OCI-LY7 (cell line): ENCODE data around the gene ZNF625. TPM values are rescaled to one million over a fixed set of nuclear protein-coding genes. Genes with fewer than 3 reads are reported as not detected.

ENCODE experiments used
- BruUV-seq: library from RNA; stranded (reverse); fragments of 400-500 nt; replicated peaks from 2 replicates; lab custom pipeline; 2021; lab: Mats Ljungman, UMichigan
- CTCF ChIA-PET: fragments of 300-600 bp; sonication (Branson Sonifier 250); formaldehyde crosslinking; loops from one replicate; lab custom pipeline; 2022; ENCODE audit warnings: antibody characterized with exemption; ENCODE audit not compliant: unreplicated experiment; lab: Charles Lee
- POLR2A ChIA-PET: fragments of 300-600 bp; sonication (Branson Sonifier 250); formaldehyde crosslinking; loops from one replicate; lab custom pipeline; 2022; ENCODE audit warnings: antibody characterized with exemption; lab: Charles Lee
- DNase-seq: peaks from one replicate; pipeline ENCODE4 v3.0.0-alpha.2; 2015; ENCODE audit warnings: low spot score
- H2AFZ ChIP-seq: fragments of 200-600 bp; sonication (generic), shearing (Covaris generic); 2 replicates; pipeline ENCODE4 v1.6.1; 2014; ENCODE audit warnings: mild to moderate bottlenecking, antibody characterized with exemption, low read length, moderate library complexity
- H3K27ac ChIP-seq: fragments of 200-600 bp; sonication (generic); 2 replicates; pipeline ENCODE4 v1.5.1; 2014; ENCODE audit warnings: mixed run types, low read depth, mild to moderate bottlenecking, moderate library complexity, low read length, inconsistent platforms; ENCODE audit not compliant: poor library complexity, severe bottlenecking
- H3K36me3 ChIP-seq: fragments of 200-600 bp; sonication (generic); 2 replicates; pipeline ENCODE4 v1.6.1; 2014; ENCODE audit warnings: mild to moderate bottlenecking, antibody characterized with exemption, low read length, moderate library complexity, mixed read lengths; ENCODE audit not compliant: insufficient read depth
- H3K4me1 ChIP-seq: fragments of 200-600 bp; sonication (generic); 2 replicates; pipeline ENCODE4 v1.5.1; 2014; ENCODE audit warnings: mild to moderate bottlenecking, low read length; ENCODE audit not compliant: insufficient read depth, poor library complexity, severe bottlenecking
- H3K4me2 ChIP-seq: fragments of 200-600 bp; sonication (generic); 2 replicates; pipeline ENCODE4 v1.6.1; 2014; ENCODE audit warnings: mild to moderate bottlenecking, low read length
- H3K4me3 ChIP-seq: fragments of 200-600 bp; sonication (generic); 2 replicates; pipeline ENCODE4 v1.5.1; 2014; ENCODE audit warnings: mild to moderate bottlenecking, low read depth, low read length; ENCODE audit not compliant: poor library complexity, severe bottlenecking
- H3K79me2 ChIP-seq: fragments of 200-600 bp; sonication (generic); 2 replicates; pipeline ENCODE4 v1.6.1; 2016; ENCODE audit warnings: low read depth, mild to moderate bottlenecking, low read length, moderate library complexity, mixed read lengths; ENCODE audit not compliant: insufficient read depth
- H3K9me2 ChIP-seq: fragments of 200-600 bp; sonication (generic); 2 replicates; pipeline ENCODE4 v1.6.1; 2016; ENCODE audit warnings: mild to moderate bottlenecking, low read length, mixed read lengths; ENCODE audit not compliant: insufficient read depth
- H3K9me3 ChIP-seq: fragments of 200-600 bp; sonication (generic); 2 replicates; pipeline ENCODE4 v1.6.1; 2014; ENCODE audit warnings: mild to moderate bottlenecking, mixed run types, low read length, mixed read lengths
- H4K20me1 ChIP-seq: fragments of 200-600 bp; sonication (generic); 2 replicates; pipeline ENCODE4 v1.6.1; 2014; ENCODE audit warnings: mild to moderate bottlenecking, antibody characterized with exemption, low read length, moderate library complexity, mixed read lengths; ENCODE audit not compliant: insufficient read depth
- EZH2phosphoT487 ChIP-seq: fragments of 200-600 bp; sonication (generic); IDR thresholded peaks from 2 replicates; pipeline ENCODE4 v1.6.1; 2018; ENCODE audit warnings: low read depth, borderline replicate concordance, mild to moderate bottlenecking, mixed run types, antibody characterized with exemption, low read length, moderate library complexity, mixed read lengths
- intact Hi-C: fragments of 100-400 bp; cut with micrococcal nuclease; formaldehyde crosslinking; loops from one replicate; pipeline ENCODE4 v1.10.0; 2022; ENCODE audit not compliant: unreplicated experiment
- total RNA-seq, 2 experiments: library from RNA; depleted of rRNA in 1 of 2; stranded (reverse); fragments of >200 nt in 1 of 2; shearing (Covaris generic) in 1 of 2; gene quantifications; 2 replicates each; pipeline ENCODE4 v1.2.3, GENCODE V29; 2014 to 2022
- TF ChIP-seq, protein P1 (sequence below): fragments of 200-600 bp; sonication (generic); conservative IDR thresholded peaks from 2 replicates; pipeline ENCODE4 v1.5.1; 2014; ENCODE audit warnings: mild to moderate bottlenecking, antibody characterized with exemption, low read length, moderate library complexity, mixed read lengths

Gene ZNF625
- total RNA-seq, 2 experiments from 2014 or later, result 7.8 to 9.2 TPM

DNA sequence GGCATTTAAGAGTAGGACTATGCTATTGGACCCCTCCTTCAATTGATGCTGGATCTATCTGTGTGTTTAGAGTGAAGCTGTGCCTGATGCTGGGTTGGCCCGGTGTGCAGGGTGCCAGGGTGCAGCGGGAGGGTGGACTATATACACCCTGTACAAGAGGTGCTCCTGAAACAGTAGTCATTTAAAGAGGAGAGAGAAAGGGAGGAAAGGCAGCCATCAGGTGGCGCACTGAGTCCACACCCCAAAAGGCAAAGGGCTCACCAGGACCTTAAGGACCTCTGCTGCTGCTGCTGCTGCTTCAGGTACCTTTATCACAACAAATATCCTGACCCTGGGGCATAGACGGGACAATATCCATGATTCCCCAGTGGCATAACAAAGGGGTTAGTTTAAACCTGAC lies 45.7 kb upstream of the ZNF625 start:
- Histone ChIP-seq H2AFZ (no peak overlapping the region), H3K4me2 (no peak overlapping the region), H3K36me3 (peaks cover 27% of the 10 kb centered on the region), H3K4me3 (no peak overlapping the region), H3K27ac (no peak overlapping the region), H3K79me2 (peaks cover 6% of the 10 kb centered on the region; the same call in 1 of the 2 replicates), H4K20me1 (no peaks in the 10 kb centered on the region), H3K9me2 (no peaks in the 10 kb centered on the region), H3K4me1 (no peaks in the 10 kb centered on the region), H3K9me3 (peaks cover 13% of the 10 kb centered on the region)
- intact Hi-C loops, result no loop called here
- TF ChIP-seq EZH2phosphoT487, result no peak
- TF ChIP-seq, protein P1, sequence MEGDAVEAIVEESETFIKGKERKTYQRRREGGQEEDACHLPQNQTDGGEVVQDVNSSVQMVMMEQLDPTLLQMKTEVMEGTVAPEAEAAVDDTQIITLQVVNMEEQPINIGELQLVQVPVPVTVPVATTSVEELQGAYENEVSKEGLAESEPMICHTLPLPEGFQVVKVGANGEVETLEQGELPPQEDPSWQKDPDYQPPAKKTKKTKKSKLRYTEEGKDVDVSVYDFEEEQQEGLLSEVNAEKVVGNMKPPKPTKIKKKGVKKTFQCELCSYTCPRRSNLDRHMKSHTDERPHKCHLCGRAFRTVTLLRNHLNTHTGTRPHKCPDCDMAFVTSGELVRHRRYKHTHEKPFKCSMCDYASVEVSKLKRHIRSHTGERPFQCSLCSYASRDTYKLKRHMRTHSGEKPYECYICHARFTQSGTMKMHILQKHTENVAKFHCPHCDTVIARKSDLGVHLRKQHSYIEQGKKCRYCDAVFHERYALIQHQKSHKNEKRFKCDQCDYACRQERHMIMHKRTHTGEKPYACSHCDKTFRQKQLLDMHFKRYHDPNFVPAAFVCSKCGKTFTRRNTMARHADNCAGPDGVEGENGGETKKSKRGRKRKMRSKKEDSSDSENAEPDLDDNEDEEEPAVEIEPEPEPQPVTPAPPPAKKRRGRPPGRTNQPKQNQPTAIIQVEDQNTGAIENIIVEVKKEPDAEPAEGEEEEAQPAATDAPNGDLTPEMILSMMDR, result peak; percentile 67; the same call in 1 of the 2 replicates
- POLR2A ChIA-PET, result no interaction called here
- DNase-seq, result peak; percentile 27
- CTCF ChIA-PET, result no interaction called here
- no TSS peak for BruUV-seq

DNA sequence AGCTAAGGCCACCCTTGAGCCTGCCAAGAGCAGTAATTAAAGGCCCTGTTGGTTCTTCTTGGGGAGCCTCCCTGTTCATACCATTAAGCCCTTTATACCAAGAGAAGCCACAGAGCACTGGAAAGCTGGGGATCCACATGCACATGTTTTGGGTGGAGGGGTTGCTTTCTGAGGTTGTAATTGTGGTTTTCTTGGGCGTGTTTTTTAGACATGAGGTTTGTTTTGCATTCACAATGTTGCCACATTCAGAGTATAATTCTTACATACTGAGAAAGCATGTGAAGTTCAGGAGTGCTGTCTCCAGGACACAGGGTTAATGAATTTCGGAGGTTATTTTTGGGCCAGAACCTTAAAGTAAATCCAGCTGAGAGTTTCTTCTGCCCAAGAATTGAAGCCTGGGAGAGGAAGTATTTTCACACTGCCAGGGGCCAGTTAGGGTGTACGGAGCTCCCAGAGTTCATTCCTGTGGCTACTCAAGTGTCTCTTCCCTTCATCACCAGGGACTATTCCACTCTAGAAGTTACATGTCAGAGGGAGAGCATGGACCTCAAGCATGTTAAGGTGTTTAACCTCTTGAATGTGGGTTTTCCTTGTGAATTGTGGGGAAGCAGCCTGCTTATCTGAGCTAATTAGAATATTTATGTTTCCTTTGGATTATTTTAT lies 43.4 kb upstream of the ZNF625 start:
- Histone ChIP-seq H3K4me2 (no peak overlapping the region), H3K79me2 (peaks cover 6% of the 10 kb centered on the region; the same call in 1 of the 2 replicates), H3K4me1 (no peaks in the 10 kb centered on the region), H3K9me3 (peaks cover 13% of the 10 kb centered on the region), H2AFZ (no peak overlapping the region), H3K4me3 (no peak overlapping the region), H3K27ac (no peak overlapping the region), H3K36me3 (peaks cover 29% of the 10 kb centered on the region), H4K20me1 (no peaks in the 10 kb centered on the region), H3K9me2 (no peaks in the 10 kb centered on the region)
- intact Hi-C loops, result no loop called here
- POLR2A ChIA-PET, result no interaction called here
- DNase-seq, result no peak
- BruUV-seq, result no TSS peak
- TF ChIP-seq, protein P1, result no peak
- TF ChIP-seq EZH2phosphoT487, result no peak
- CTCF ChIA-PET, result no interaction called here

DNA sequence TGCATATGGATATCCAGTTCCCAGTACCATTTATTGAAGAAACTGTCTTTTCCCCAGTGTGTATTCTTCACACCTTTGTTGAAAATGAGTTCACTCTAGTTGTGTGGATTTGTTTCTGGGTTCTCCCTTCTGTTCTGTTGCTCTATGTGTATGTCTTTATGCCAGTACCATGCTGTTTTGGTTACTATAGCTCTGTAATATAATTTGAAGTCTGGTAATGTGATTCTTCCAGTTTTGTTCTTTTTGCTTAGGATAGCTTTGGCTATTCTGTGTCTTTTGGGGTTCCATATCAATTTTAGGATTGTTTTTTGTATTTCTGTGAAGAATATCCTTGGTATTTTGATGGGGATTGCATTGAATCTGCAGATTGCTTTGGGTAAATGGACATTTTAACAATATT lies 41.6 kb upstream of the ZNF625 start:
- Histone ChIP-seq H3K9me3 (peaks cover 19% of the 10 kb centered on the region), H3K4me3 (no peak overlapping the region), H4K20me1 (no peaks in the 10 kb centered on the region), H3K4me1 (no peaks in the 10 kb centered on the region), H3K4me2 (no peak overlapping the region), H3K27ac (no peak overlapping the region), H3K9me2 (no peaks in the 10 kb centered on the region), H3K79me2 (peaks cover 6% of the 10 kb centered on the region; the same call in 1 of the 2 replicates), H2AFZ (no peak overlapping the region), H3K36me3 (peaks cover 33% of the 10 kb centered on the region)
- TF ChIP-seq EZH2phosphoT487, result no peak
- TF ChIP-seq, protein P1, result no peak
- ChIA-PET POLR2A (no interaction called here), CTCF (no interaction called here)
- no peak for DNase-seq
- no TSS peak for BruUV-seq
- intact Hi-C loops, result no loop called here
